Tibial nerve (tissue), 4 donors: Measurements from ENCODE around the gene ABCG2. TPM values are rescaled to one million over a fixed set of nuclear protein-coding genes. Genes with fewer than 3 reads are reported as not detected.
A peak's percentile ranks its signal among the peaks of the same experiment; 100 is the strongest.

Experiments
- DNase-seq, 2 donors: peaks; one replicate each; pipeline ENCODE4 v3.0.0-alpha.2; 2019; ENCODE audit warnings: low spot score in 2 of 2
- H3K27ac ChIP-seq, 4 donors: fragments of 200-600 bp; sonication (generic) in 3 of 4; one replicate each; pipeline ENCODE4 v1.5.1; 2017 to 2019; ENCODE audit warnings: mild to moderate bottlenecking in 1 of 4
- H3K27me3 ChIP-seq, 2 donors: fragments of 200-600 bp; sonication (generic) in 1 of 2; one replicate each; pipeline versions ENCODE4 v1.5.1 to v1.6.0; 2017 to 2019
- H3K36me3 ChIP-seq, 3 donors: fragments of 200-600 bp; sonication (generic); one replicate each; pipeline ENCODE4 v1.5.1; 2018 to 2019
- H3K4me1 ChIP-seq, 4 donors: fragments of 200-600 bp; sonication (generic) in 3 of 4; one replicate each; pipeline ENCODE4 v1.5.1; 2017 to 2019
- H3K4me3 ChIP-seq, 4 donors: fragments of 200-600 bp; sonication (generic) in 3 of 4; one replicate each; pipeline ENCODE4 v1.5.1; 2017 to 2019; ENCODE audit warnings: mild to moderate bottlenecking in 1 of 4, moderate library complexity in 1 of 4
- H3K9me3 ChIP-seq, 4 donors: fragments of 200-600 bp; sonication (generic) in 3 of 4; one replicate each; pipeline ENCODE4 v1.5.1; 2017 to 2019
- CTCF ChIP-seq, 5 experiments: fragments of 200-600 bp in 3 of 5; fragments of 450-650 bp in 2 of 5; sonication (generic) in 3 of 5; IDR thresholded peaks; one replicate each; pipeline ENCODE4 v1.5.1; 2016 to 2019; ENCODE audit warnings: antibody characterized with exemption in 5 of 5, mild to moderate bottlenecking in 3 of 5, moderate library complexity in 2 of 5
- EP300 ChIP-seq, 2 donors: sonication (generic); formaldehyde crosslinking; IDR thresholded peaks; one replicate each; pipeline ENCODE4 v1.6.1; 2017; ENCODE audit warnings: antibody characterized with exemption in 2 of 2, mild to moderate bottlenecking in 1 of 2
- POLR2A ChIP-seq, 2 donors: fragments of 450-650 bp; IDR thresholded peaks; one replicate each; pipeline ENCODE4 v1.6.1; 2017; ENCODE audit warnings: antibody characterized with exemption in 2 of 2, mild to moderate bottlenecking in 2 of 2, moderate library complexity in 2 of 2
- WGBS, 2 donors: methylation state at CpG; one replicate each; pipeline ENCODE4 v1.1.5; 2018; 5-methylcytosine and 5-hydroxymethylcytosine counted together
- total RNA-seq, 4 donors: library from RNA; depleted of rRNA; stranded (reverse); fragments of >200 nt; gene quantifications; one replicate each; pipeline ENCODE4 v1.1.0, GENCODE V29; 2016

ABCG2 gene
- total RNA-seq, 4 donors from 2014 or later, result 5.3 to 12.0 (median 8.2) TPM

GRCh38 chr4:88200186-88200585 lies 41.7 kb upstream of the ABCG2 start:
- H3K4me3 ChIP-seq, result no peak overlapping the region
- no peaks in the 10 kb centered on the region for H3K27me3 ChIP-seq
- no peaks in the 10 kb centered on the region for H3K36me3 ChIP-seq
- DNase-seq, result no peak
- H3K9me3 ChIP-seq, result no peaks in the 10 kb centered on the region
- H3K4me1 ChIP-seq, result peaks cover 0 to 8% (median 0%) of the 10 kb centered on the region in 4 donors
- no peak for TF ChIP-seq POLR2A (IDR thresholded peaks at IDR 0.05)
- H3K27ac ChIP-seq, result no peak overlapping the region
- WGBS, 2 donors, result 95 to 100% methylated on average over 1 of the region's 1 CpG

GRCh38 chr4:88196523-88197185 lies 38.2 kb upstream of the ABCG2 start:
- Histone ChIP-seq H3K27ac (no peak overlapping the region), H3K4me3 (no peak overlapping the region), H3K36me3 (no peaks in the 10 kb centered on the region), H3K27me3 (no peaks in the 10 kb centered on the region), H3K4me1 (no peaks in the 10 kb centered on the region), H3K9me3 (no peaks in the 10 kb centered on the region)
- no peak for TF ChIP-seq EP300 (IDR thresholded peaks at IDR 0.05)
- TF ChIP-seq CTCF (IDR thresholded peaks at IDR 0.05), result no peak
- no peak for TF ChIP-seq POLR2A (IDR thresholded peaks at IDR 0.05)
- WGBS, 2 donors, result 88 to 89% methylated on average over 4 of the region's 4 CpGs
- DNase-seq, result no peak

GRCh38 chr4:88196013-88196365 lies 37.5 kb upstream of the ABCG2 start:
- Histone ChIP-seq H3K9me3 (no peaks in the 10 kb centered on the region), H3K27me3 (no peaks in the 10 kb centered on the region), H3K4me3 (no peak overlapping the region), H3K36me3 (no peaks in the 10 kb centered on the region), H3K4me1 (no peaks in the 10 kb centered on the region), H3K27ac (peak overlapping the region in 1 of 4 donors; percentile 12)
- TF ChIP-seq CTCF (IDR thresholded peaks at IDR 0.05) (no peak), EP300 (IDR thresholded peaks at IDR 0.05) (no peak), POLR2A (IDR thresholded peaks at IDR 0.05) (no peak)
- WGBS, 2 donors, result 73% methylated on average over 4 of the region's 4 CpGs
- no peak for DNase-seq

- H3K27me3 ChIP-seq, result no peaks in the 10 kb centered on the region
- DNase-seq, result no peak
- H3K9me3 ChIP-seq, result no peaks in the 10 kb centered on the region
- H3K36me3 ChIP-seq, result no peaks in the 10 kb centered on the region
- no peak overlapping the region for H3K4me3 ChIP-seq
- TF ChIP-seq CTCF (IDR thresholded peaks at IDR 0.05), result no peak
- no peak for TF ChIP-seq POLR2A (IDR thresholded peaks at IDR 0.05)
- H3K4me1 ChIP-seq, result no peaks in the 10 kb centered on the region
- H3K27ac ChIP-seq, result peak overlapping the region in 1 of 4 donors; percentile 12
- WGBS, 2 donors, result 76% methylated on average over 8 of the region's 8 CpGs
These were observed 37.0 kb upstream of the ABCG2 start for GRCh38 chr4:88195328-88196012.

GRCh38 chr4:88191404-88191803 lies 33.0 kb upstream of the ABCG2 start:
- Histone ChIP-seq H3K36me3 (no peaks in the 10 kb centered on the region), H3K4me3 (no peak overlapping the region), H3K27ac (no peak overlapping the region), H3K4me1 (no peaks in the 10 kb centered on the region), H3K9me3 (no peaks in the 10 kb centered on the region), H3K27me3 (no peaks in the 10 kb centered on the region)
- DNase-seq, result no peak
- TF ChIP-seq EP300 (IDR thresholded peaks at IDR 0.05) (no peak), CTCF (IDR thresholded peaks at IDR 0.05) (no peak), POLR2A (IDR thresholded peaks at IDR 0.05) (no peak)
- WGBS, 2 donors, result 73 to 74% methylated on average over 3 of the region's 3 CpGs
